ENCODE measurements around the gene DCHS1. TPM values are rescaled to one million over a fixed set of nuclear protein-coding genes. Genes with fewer than 3 reads are reported as not detected.

Gene DCHS1
- total RNA-seq, 1 experiment from 2014 or later = 14.2 TPM

DNA sequence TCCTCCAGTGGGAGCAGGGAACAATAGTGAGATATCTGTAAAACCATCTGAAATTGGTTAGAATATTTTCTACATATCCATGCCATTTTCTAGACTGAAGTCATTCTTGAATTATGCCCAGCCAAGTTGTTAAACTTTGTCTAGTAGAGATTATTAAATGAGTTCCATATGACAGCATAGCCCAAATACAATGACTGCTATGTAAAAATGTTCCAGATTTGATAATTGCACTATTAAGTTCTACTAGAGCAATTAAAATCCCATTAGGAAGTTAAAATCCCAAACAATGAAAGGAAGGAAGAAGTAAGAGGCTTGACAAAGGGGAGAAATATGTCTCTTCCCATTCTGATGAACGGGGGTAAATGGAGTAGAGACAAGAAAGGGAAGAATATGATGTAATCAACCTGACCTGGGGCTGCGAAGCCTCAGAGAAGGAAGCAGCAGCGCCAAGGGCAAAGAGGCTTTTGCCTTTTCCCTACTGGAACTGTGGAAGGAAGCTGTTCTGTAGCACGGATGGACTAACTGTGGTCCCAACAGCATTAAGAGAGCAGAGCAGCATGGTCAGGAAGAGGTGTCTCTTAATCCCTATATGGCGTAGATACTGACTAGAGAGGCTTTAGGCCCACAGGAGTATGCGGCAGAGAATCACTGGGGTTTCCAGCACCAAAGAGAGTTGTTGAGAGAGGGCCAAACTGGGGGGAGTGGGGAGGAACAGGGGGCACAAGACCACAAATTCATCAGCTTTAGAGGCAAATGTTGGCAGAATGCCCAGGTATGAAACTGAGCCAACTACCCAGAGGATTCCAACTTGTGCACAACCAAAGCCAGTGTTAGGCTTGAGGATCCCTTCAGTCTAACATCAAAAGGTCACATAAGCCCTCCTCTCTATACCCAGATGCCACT is 78.9 kb downstream of the DCHS1 start (continued):
- TF ChIP-seq SMAD4 (CRISPR knock-in tag; IDR thresholded peaks at IDR 0.05) (no peak), ZBTB21 (CRISPR knock-in tag; IDR thresholded peaks at IDR 0.05; ENCODE audit: borderline replicate concordance) (no peak), ETV6 (CRISPR knock-in tag; IDR thresholded peaks at IDR 0.05) (no peak), CBFB (CRISPR knock-in tag; IDR thresholded peaks at IDR 0.05; ENCODE audit: low read depth) (no peak)

DNA sequence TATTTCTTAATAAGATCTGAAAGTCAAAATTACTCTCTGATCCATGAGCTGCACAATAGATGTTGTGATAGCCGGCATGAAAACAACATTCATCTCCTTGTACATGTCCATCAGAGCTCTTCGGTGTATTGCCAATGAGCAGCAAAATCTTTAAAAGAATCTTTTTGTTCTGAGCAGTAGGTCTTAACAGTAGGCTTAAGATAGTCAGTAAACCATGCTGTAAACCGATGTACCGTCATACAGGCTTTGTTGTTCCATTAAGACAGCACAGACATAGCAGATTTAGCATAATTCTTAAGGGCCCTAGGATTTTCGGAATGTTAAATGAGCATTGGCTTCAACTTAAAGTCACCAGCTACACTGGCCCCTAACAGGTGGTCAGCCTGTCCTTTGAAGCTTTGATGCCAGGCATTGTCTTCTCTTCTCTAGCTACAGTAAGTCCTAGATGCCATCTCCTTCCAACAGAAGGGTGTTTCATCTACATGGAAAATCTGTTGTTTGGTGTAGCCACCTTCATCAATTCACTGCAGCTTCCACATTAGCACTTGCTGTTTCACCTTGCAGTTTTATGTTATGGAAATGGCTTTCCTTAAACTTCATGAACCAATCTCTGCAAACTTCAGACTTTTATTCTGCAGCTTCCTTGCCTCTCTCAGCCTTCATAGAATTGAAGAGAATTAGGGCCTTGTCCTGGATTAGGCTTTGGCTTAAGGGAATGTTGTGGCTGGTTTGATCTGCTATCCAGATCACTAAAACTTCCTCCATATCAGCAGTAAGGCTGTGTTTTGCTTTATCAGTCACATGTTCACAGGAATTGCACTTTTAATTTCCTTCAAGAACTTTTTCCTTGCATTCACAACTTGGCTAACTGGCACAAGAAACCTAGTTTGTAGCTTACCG is 80.5 kb downstream of the DCHS1 start:
- ChIA-PET POLR2A (no interaction called here), CTCF (interaction anchor here (1.2 kb wide), 1 partner anchor 131 kb away, joined by 3 read pairs; no protein-coding TSS in a partner anchor)
- Mint-ChIP-seq H3K27me3 (ENCODE audit: low read depth) (no peaks in the 10 kb centered on the region; the same call in 1 of the 2 replicates), H3K4me1 (no peaks in the 10 kb centered on the region), H3K4me3 (no peak overlapping the region), H3K9me3 (no peaks in the 10 kb centered on the region), H3K36me3 (no peaks in the 10 kb centered on the region), H3K27ac (no peak overlapping the region)
- ATAC-seq = no peak
- DNase-seq (ENCODE audit: low spot score) = no peak
- TF ChIP-seq CREB1 (CRISPR knock-in tag; IDR thresholded peaks at IDR 0.05) = no peak
- no peak for TF ChIP-seq ZBTB43 (CRISPR knock-in tag; IDR thresholded peaks at IDR 0.05)
- no peak for TF ChIP-seq ZNF121 (CRISPR knock-in tag; IDR thresholded peaks at IDR 0.05)
- TF ChIP-seq GTF2I (CRISPR knock-in tag; conservative IDR thresholded peaks at IDR 0.05) = no peak
- TF ChIP-seq, protein P1, sequence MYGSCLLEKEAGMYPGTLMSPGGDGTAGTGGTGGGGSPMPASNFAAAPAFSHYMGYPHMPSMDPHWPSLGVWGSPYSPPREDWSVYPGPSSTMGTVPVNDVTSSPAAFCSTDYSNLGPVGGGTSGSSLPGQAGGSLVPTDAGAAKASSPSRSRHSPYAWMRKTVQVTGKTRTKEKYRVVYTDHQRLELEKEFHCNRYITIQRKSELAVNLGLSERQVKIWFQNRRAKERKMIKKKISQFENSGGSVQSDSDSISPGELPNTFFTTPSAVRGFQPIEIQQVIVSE (CRISPR knock-in tag; IDR thresholded peaks at IDR 0.05; ENCODE audit: borderline replicate concordance) = no peak
- TF ChIP-seq NFATC4 (CRISPR knock-in tag; IDR thresholded peaks at IDR 0.05) = no peak
- no peak for TF ChIP-seq E2F4 (CRISPR knock-in tag; IDR thresholded peaks at IDR 0.05; ENCODE audit: borderline replicate concordance, low read depth)
- no peak for TF ChIP-seq MYBL2 (CRISPR knock-in tag; IDR thresholded peaks at IDR 0.05)
- no peak for TF ChIP-seq MXD4 (CRISPR knock-in tag; IDR thresholded peaks at IDR 0.05; ENCODE audit: borderline replicate concordance)
- no peak for TF ChIP-seq ZNF532 (CRISPR knock-in tag; IDR thresholded peaks at IDR 0.05; ENCODE audit: borderline replicate concordance)
- TF ChIP-seq IRF1 (CRISPR knock-in tag; IDR thresholded peaks at IDR 0.05) = no peak
- TF ChIP-seq MLX (CRISPR knock-in tag; IDR thresholded peaks at IDR 0.05) = no peak
- no peak for TF ChIP-seq HMGA2 (CRISPR knock-in tag; IDR thresholded peaks at IDR 0.05)
- TF ChIP-seq TCF7 (CRISPR knock-in tag; IDR thresholded peaks at IDR 0.05; ENCODE audit: low read depth) = no peak
- no peak for TF ChIP-seq SMAD3 (CRISPR knock-in tag; IDR thresholded peaks at IDR 0.05; ENCODE audit: borderline replicate concordance)
- no peak for TF ChIP-seq ESRRA (CRISPR knock-in tag; IDR thresholded peaks at IDR 0.05; ENCODE audit: borderline replicate concordance)
- TF ChIP-seq, protein P2, sequence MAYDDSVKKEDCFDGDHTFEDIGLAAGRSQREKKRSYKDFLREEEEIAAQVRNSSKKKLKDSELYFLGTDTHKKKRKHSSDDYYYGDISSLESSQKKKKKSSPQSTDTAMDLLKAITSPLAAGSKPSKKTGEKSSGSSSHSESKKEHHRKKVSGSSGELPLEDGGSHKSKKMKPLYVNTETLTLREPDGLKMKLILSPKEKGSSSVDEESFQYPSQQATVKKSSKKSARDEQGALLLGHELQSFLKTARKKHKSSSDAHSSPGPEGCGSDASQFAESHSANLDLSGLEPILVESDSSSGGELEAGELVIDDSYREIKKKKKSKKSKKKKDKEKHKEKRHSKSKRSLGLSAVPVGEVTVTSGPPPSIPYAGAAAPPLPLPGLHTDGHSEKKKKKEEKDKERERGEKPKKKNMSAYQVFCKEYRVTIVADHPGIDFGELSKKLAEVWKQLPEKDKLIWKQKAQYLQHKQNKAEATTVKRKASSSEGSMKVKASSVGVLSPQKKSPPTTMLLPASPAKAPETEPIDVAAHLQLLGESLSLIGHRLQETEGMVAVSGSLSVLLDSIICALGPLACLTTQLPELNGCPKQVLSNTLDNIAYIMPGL (CRISPR knock-in tag; IDR thresholded peaks at IDR 0.05) = no peak
